NB4 (cell line): ENCODE data around the gene ZBTB8B.

Experiments
- DNase-seq: peaks from one replicate; pipeline ENCODE4 v3.0.0; 2010; ENCODE audit warnings: low read depth
- H3K4me3 ChIP-seq: one replicate; pipeline ENCODE4 v1.5.1; 2011; ENCODE audit warnings: mild to moderate bottlenecking, low read depth, low read length, moderate library complexity
- MAX ChIP-seq: IDR thresholded peaks from 2 replicates; pipeline ENCODE4 v1.6.1; 2011; ENCODE audit warnings: low read depth, low read length
- MYC ChIP-seq: IDR thresholded peaks from 2 replicates; pipeline ENCODE4 v1.6.1; 2011; ENCODE audit warnings: low read depth, low read length
- POLR2A ChIP-seq: IDR thresholded peaks from 2 replicates; pipeline ENCODE4 v1.6.1; 2011; ENCODE audit warnings: mild to moderate bottlenecking; ENCODE audit not compliant: insufficient read length; ENCODE audit errors: extremely low read depth
- TF ChIP-seq, protein P1 (sequence below): IDR thresholded peaks from one replicate; pipeline ENCODE4 v1.5.1; 2012; ENCODE audit warnings: low read depth, low read length

The ZBTB8B gene

GRCh38 chr1:32501865-32502264 is 37.0 kb downstream of the ZBTB8B start:
- no peak for DNase-seq
- TF ChIP-seq POLR2A (no peak), MYC (no peak), MAX (no peak)
- TF ChIP-seq, protein P1, sequence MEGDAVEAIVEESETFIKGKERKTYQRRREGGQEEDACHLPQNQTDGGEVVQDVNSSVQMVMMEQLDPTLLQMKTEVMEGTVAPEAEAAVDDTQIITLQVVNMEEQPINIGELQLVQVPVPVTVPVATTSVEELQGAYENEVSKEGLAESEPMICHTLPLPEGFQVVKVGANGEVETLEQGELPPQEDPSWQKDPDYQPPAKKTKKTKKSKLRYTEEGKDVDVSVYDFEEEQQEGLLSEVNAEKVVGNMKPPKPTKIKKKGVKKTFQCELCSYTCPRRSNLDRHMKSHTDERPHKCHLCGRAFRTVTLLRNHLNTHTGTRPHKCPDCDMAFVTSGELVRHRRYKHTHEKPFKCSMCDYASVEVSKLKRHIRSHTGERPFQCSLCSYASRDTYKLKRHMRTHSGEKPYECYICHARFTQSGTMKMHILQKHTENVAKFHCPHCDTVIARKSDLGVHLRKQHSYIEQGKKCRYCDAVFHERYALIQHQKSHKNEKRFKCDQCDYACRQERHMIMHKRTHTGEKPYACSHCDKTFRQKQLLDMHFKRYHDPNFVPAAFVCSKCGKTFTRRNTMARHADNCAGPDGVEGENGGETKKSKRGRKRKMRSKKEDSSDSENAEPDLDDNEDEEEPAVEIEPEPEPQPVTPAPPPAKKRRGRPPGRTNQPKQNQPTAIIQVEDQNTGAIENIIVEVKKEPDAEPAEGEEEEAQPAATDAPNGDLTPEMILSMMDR = no peak

DNA sequence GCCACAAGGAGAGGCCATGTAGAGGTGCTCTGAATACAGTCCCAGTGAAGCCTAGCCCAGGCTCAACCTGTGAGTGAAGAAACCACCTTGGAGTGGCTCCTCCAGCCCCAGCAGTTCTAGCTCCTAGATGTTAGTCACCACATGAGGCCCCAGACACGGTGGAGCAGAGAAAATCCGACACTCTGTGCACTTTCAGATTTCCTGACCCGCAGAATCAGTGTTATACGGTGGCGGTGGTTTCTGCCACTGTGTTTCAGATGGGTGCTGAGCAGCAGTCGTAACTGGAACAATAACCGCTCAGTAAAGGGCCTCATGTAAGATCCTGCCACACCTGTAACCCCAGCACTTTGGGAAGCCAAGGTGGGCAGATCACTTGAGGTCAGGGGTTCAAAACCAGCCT is 38.3 kb downstream of the ZBTB8B start:
- DNase-seq = no peak
- no peak overlapping the region for H3K4me3 ChIP-seq
- TF ChIP-seq, protein P1 = no peak
- TF ChIP-seq MAX (no peak), POLR2A (no peak), MYC (no peak)

More at GRCh38 chr1:32501865-32502264, 37.0 kb downstream of the ZBTB8B start:
- no peak overlapping the region for H3K4me3 ChIP-seq

DNA sequence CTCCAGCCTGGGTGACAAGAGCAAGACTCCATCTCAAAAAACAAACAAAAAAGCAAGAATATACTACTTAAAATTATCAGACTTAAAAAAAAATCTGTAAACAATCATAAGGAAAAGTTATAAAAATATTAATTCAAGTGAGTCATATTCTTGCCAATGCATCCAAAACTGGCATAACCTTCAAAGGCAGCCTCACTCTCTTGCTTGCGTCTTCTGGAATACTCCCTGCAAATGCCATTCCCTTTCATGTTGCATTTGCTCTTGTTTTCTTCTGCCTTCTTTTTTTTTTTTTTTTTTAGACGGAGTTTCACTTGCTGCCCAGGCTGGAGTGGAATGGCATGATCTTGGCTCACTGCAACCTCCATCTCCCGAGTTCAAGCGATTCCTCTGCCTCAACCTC is 42.1 kb downstream of the ZBTB8B start:
- no peak for TF ChIP-seq MYC
- TF ChIP-seq POLR2A = no peak
- no peak for TF ChIP-seq MAX
- TF ChIP-seq, protein P1 = no peak
- no peak overlapping the region for H3K4me3 ChIP-seq
- no peak for DNase-seq

DNA sequence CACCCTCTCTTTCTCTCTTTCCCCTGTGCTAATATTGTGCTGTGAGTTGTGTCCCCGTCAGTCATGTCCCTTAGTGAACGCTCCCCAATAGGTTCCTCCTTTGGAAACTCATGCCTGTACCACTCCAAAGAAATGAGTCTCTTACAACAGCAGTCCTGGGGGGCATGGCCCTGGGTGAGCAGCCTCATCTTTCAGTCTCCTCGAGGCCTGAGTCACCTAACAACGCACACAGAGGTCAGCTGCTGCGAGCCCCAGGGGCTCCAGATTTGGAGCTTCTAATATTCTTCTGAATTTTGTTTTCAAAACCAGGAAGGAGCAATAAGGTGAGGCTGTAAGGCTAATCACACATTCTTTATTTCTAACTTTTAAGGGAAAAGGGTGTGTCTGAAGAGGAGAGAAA is 43.9 kb downstream of the ZBTB8B start:
- no peak overlapping the region for H3K4me3 ChIP-seq
- TF ChIP-seq MAX (no peak), POLR2A (no peak), MYC (no peak)
- TF ChIP-seq, protein P1 = no peak
- no peak for DNase-seq

DNA sequence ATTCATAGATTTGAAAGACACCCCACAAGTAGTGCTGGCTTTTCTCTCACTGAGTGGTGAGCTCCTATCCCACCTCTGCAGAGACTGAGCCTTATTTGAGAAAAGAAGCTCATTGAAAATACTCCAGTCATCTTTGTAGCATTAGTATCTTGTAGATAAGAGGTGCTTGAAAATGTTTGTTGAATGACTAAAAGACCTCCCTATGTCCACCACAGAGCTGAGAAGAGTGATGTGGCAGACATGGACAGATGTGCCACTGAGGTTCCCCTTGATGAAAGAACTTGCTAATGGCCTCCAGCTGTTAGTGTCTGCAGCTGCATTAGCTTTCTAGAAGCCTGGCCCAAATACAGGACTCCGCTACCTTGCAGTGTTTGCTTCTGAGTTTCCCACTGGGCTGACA is 45.1 kb downstream of the ZBTB8B start:
- TF ChIP-seq, protein P1 = no peak
- TF ChIP-seq MAX (no peak), MYC (no peak), POLR2A (no peak)
- no peak for DNase-seq
- no peak overlapping the region for H3K4me3 ChIP-seq
